ENCODE measurements around the gene PRKAG2. TPM values are rescaled to one million over a fixed set of nuclear protein-coding genes. Genes with fewer than 3 reads are reported as not detected.

PRKAG2 gene
- total RNA-seq, 2 donors from 2014 or later, result 38.3 to 78.5 TPM

- H3K4me1 ChIP-seq (ENCODE audit: control insufficient read depth in 1 of 2, low read depth in 2 of 2), result peaks cover 0 to 10% of the 10 kb centered on the region in 2 donors
- H3K9me3 ChIP-seq, result no peaks in the 10 kb centered on the region
- no peak overlapping the region for H3K4me3 ChIP-seq
- no peak for TF ChIP-seq CTCF (IDR thresholded peaks at IDR 0.05)
- no peaks in the 10 kb centered on the region for H3K36me3 ChIP-seq
- DNase-seq (ENCODE audit: low spot score) (no peak), ATAC-seq (ENCODE audit: insufficient number of reproducible peaks, low FRiP score, low read depth) (no peak)
- no peak overlapping the region for H3K27ac ChIP-seq
- H3K27me3 ChIP-seq (replicated peaks; ENCODE audit: insufficient read depth), result no peaks in the 10 kb centered on the region
These were observed 177.0 kb downstream of the PRKAG2 start for GRCh38 chr7:151699928-151700319.

GRCh38 chr7:151699147-151699927 is 177.6 kb downstream of the PRKAG2 start:
- H3K36me3 ChIP-seq, result no peaks in the 10 kb centered on the region
- no peak overlapping the region for H3K4me3 ChIP-seq
- H3K4me1 ChIP-seq (ENCODE audit: control insufficient read depth in 1 of 2, low read depth in 2 of 2), result peaks cover 5 to 16% of the 10 kb centered on the region in 2 donors
- ATAC-seq (ENCODE audit: insufficient number of reproducible peaks, low FRiP score, low read depth) (no peak), DNase-seq (ENCODE audit: low spot score) (no peak)
- no peaks in the 10 kb centered on the region for H3K27me3 ChIP-seq (replicated peaks; ENCODE audit: insufficient read depth)
- no peak overlapping the region for H3K27ac ChIP-seq
- no peaks in the 10 kb centered on the region for H3K9me3 ChIP-seq
- no peak for TF ChIP-seq CTCF (IDR thresholded peaks at IDR 0.05)

- TF ChIP-seq CTCF (IDR thresholded peaks at IDR 0.05), result no peak
- Histone ChIP-seq H3K27ac (no peak overlapping the region), H3K36me3 (no peaks in the 10 kb centered on the region), H3K4me1 (ENCODE audit: control insufficient read depth in 1 of 2, low read depth in 2 of 2) (peaks cover 6 to 20% of the 10 kb centered on the region in 2 donors), H3K9me3 (no peaks in the 10 kb centered on the region), H3K4me3 (no peak overlapping the region), H3K27me3 (replicated peaks; ENCODE audit: insufficient read depth) (no peaks in the 10 kb centered on the region)
- ATAC-seq (ENCODE audit: insufficient number of reproducible peaks, low FRiP score, low read depth), result no peak
- DNase-seq (ENCODE audit: low spot score), result no peak
These were observed 179.0 kb downstream of the PRKAG2 start for GRCh38 chr7:151697942-151698341.

- Histone ChIP-seq H3K36me3 (no peaks in the 10 kb centered on the region), H3K4me1 (ENCODE audit: control insufficient read depth in 1 of 2, low read depth in 2 of 2) (peaks cover 6 to 20% of the 10 kb centered on the region in 2 donors), H3K27ac (no peak overlapping the region), H3K27me3 (replicated peaks; ENCODE audit: insufficient read depth) (no peaks in the 10 kb centered on the region), H3K4me3 (no peak overlapping the region), H3K9me3 (no peaks in the 10 kb centered on the region)
- no peak for ATAC-seq (ENCODE audit: insufficient number of reproducible peaks, low FRiP score, low read depth)
- TF ChIP-seq CTCF (IDR thresholded peaks at IDR 0.05), result no peak
- no peak for DNase-seq (ENCODE audit: low spot score)
These were observed 179.4 kb downstream of the PRKAG2 start for GRCh38 chr7:151697515-151697895.

GRCh38 chr7:151696721-151697514 is 180.0 kb downstream of the PRKAG2 start:
- no peak overlapping the region for H3K27ac ChIP-seq
- no peaks in the 10 kb centered on the region for H3K27me3 ChIP-seq (replicated peaks; ENCODE audit: insufficient read depth)
- no peak for TF ChIP-seq CTCF (IDR thresholded peaks at IDR 0.05)
- no peak overlapping the region for H3K4me3 ChIP-seq
- ATAC-seq (ENCODE audit: insufficient number of reproducible peaks, low FRiP score, low read depth) (no peak), DNase-seq (ENCODE audit: low spot score) (no peak)
- H3K4me1 ChIP-seq (ENCODE audit: control insufficient read depth in 1 of 2, low read depth in 2 of 2), result peaks cover 6 to 20% of the 10 kb centered on the region in 2 donors
- H3K9me3 ChIP-seq, result no peaks in the 10 kb centered on the region
- no peaks in the 10 kb centered on the region for H3K36me3 ChIP-seq
